Ovary (tissue), 9 donors: ENCODE results near the gene NLGN1. TPM values are rescaled to one million over a fixed set of nuclear protein-coding genes. Genes with fewer than 3 reads are reported as not detected.

Experiments
- DNase-seq, 5 donors: peaks; one replicate each; pipeline ENCODE4 v3.0.0-alpha.2; 2019 to 2020
- H3K27ac ChIP-seq, 2 donors: fragments of 200-600 bp; one replicate each; pipeline versions ENCODE4 v1.5.1 to v1.8.0; 2019 to 2022
- H3K27me3 ChIP-seq: fragments of 200-600 bp; one replicate; pipeline ENCODE4 v1.8.0; 2022
- H3K36me3 ChIP-seq: fragments of 200-600 bp; sonication (generic); one replicate; pipeline ENCODE4 v1.5.1; 2019
- H3K4me1 ChIP-seq: one replicate; pipeline ENCODE4 v1.8.1; 2013; ENCODE audit warnings: mild to moderate bottlenecking, moderate library complexity; ENCODE audit not compliant: insufficient read depth
- H3K4me3 ChIP-seq: fragments of 200-600 bp; sonication (generic); one replicate; pipeline ENCODE4 v1.5.1; 2017
- H3K9me3 ChIP-seq, 2 donors: fragments of 200-600 bp in 1 of 2; sonication (generic) in 1 of 2; one replicate each; pipeline versions ENCODE4 v1.5.1 to v1.8.1; 2013 to 2019; ENCODE audit warnings: mild to moderate bottlenecking in 1 of 2, moderate library complexity in 1 of 2
- CTCF ChIP-seq, 3 donors: fragments of 450-650 bp in 2 of 3; fragments of 200-600 bp in 1 of 3; IDR thresholded peaks; one replicate each; pipeline versions ENCODE4 v1.5.1 to v1.8.0; 2016 to 2022; ENCODE audit warnings: antibody characterized with exemption in 3 of 3, mild to moderate bottlenecking in 1 of 3
- EP300 ChIP-seq: sonication (generic); formaldehyde crosslinking; IDR thresholded peaks from one replicate; pipeline ENCODE4 v1.6.1; 2017; ENCODE audit warnings: antibody characterized with exemption
- POLR2A ChIP-seq: fragments of 450-650 bp; IDR thresholded peaks from one replicate; pipeline ENCODE4 v1.6.1; 2017; ENCODE audit warnings: antibody characterized with exemption, mild to moderate bottlenecking, moderate library complexity
- WGBS, 3 donors: extraction: QIAGEN DNeasy Blood & Tissue Kit in 1 of 3; methylation state at CpG; one replicate each; pipeline versions ENCODE4 v1.1.5 to v1.1.7; 2013 to 2017; 5-methylcytosine and 5-hydroxymethylcytosine counted together
- intact Hi-C, 4 donors: fragments of 100-400 bp; cut with DNase I; formaldehyde crosslinking; loops; one replicate each; pipeline versions ENCODE4 v1.11.0 to v1.15.1; 2022 to 2023
- polyA plus RNA-seq, 2 donors: library from polyadenylated mRNA; stranded (reverse); fragments of 200-250 nt in 1 of 2; fragments of 350-450 nt in 1 of 2; fragmentation: Illumina TruSeq in 1 of 2; extraction: RNeasy Lipid Tissue Mini Kit (QIAGEN cat#74804) in 1 of 2; gene quantifications; one replicate each; pipeline ENCODE4 v1.2.3, GENCODE V29; 2013 to 2014
- total RNA-seq, 7 donors: library from RNA; depleted of rRNA in 2 of 7; stranded (reverse); fragments of >200 nt in 2 of 7; fragmentation: NEBNext Ultra II Directional in 3 of 7; extraction: Animal tissue kit (Norgen Biotek cat#: 25700) in 3 of 7; gene quantifications; one replicate each; pipeline versions ENCODE4 v1.1.0 to v1.2.4, GENCODE V29; 2016 to 2023
- donor health status: DM: no; HTN: no; CAD: no; lungs with moderate emphysema.
- donor health status: DM: no; HTN: no; CAD: no.
- donor health status: Bipolar disorder and iron deficiency.
- donor health status: DM: yes; HTN: yes; CAD: no.
- donor health status: DM: no; HTN: no; CAD: no.
- donor health status: DM: yes; HTN: yes; CAD: no.

NLGN1 gene
- total and polyA plus RNA-seq, 9 donors = 1.2 to 7.7 (median 4.6) TPM

- intact Hi-C loops = no loop called here
- no peaks in the 10 kb centered on the region for H3K4me1 ChIP-seq
- no peaks in the 10 kb centered on the region for H3K36me3 ChIP-seq
- H3K4me3 ChIP-seq = no peak overlapping the region
- TF ChIP-seq CTCF (IDR thresholded peaks at IDR 0.05) = no peak
- TF ChIP-seq EP300 = no peak
- TF ChIP-seq POLR2A = no peak
- no peaks in the 10 kb centered on the region for H3K9me3 ChIP-seq
- WGBS, 3 donors = 86 to 95% (median 93%) methylated on average over 1 of the region's 1 CpG
- H3K27me3 ChIP-seq = no peaks in the 10 kb centered on the region
- no peak overlapping the region for H3K27ac ChIP-seq
- no peak for DNase-seq
Measured at GRCh38 chr3:173905381-173905780, 507.8 kb downstream of the NLGN1 start.

GRCh38 chr3:173911446-173911845 lies 513.9 kb downstream of the NLGN1 start:
- 81 to 88% (median 82%) methylated on average over 3 of the region's 3 CpGs for WGBS, 3 donors
- intact Hi-C loops = no loop called here
- Histone ChIP-seq H3K4me1 (peaks cover 2% of the 10 kb centered on the region), H3K27ac (no peak overlapping the region), H3K4me3 (no peak overlapping the region), H3K27me3 (no peaks in the 10 kb centered on the region), H3K9me3 (no peaks in the 10 kb centered on the region), H3K36me3 (no peaks in the 10 kb centered on the region)
- TF ChIP-seq CTCF (IDR thresholded peaks at IDR 0.05) = no peak
- no peak for TF ChIP-seq POLR2A
- no peak for TF ChIP-seq EP300
- DNase-seq = no peak

GRCh38 chr3:173912126-173912525 lies 514.6 kb downstream of the NLGN1 start:
- no peaks in the 10 kb centered on the region for H3K9me3 ChIP-seq
- no peak overlapping the region for H3K4me3 ChIP-seq
- intact Hi-C loops = no loop called here
- TF ChIP-seq CTCF (IDR thresholded peaks at IDR 0.05) (no peak), EP300 (no peak), POLR2A (no peak)
- WGBS, 3 donors = 87 to 94% (median 93%) methylated on average over 4 of the region's 4 CpGs
- H3K27ac ChIP-seq = no peak overlapping the region
- no peak for DNase-seq
- H3K4me1 ChIP-seq = peaks cover 2% of the 10 kb centered on the region
- no peaks in the 10 kb centered on the region for H3K27me3 ChIP-seq
- H3K36me3 ChIP-seq = no peaks in the 10 kb centered on the region

- Histone ChIP-seq H3K4me1 (peaks cover 2% of the 10 kb centered on the region), H3K9me3 (no peaks in the 10 kb centered on the region), H3K27ac (no peak overlapping the region), H3K4me3 (no peak overlapping the region), H3K36me3 (no peaks in the 10 kb centered on the region), H3K27me3 (no peaks in the 10 kb centered on the region)
- 3 to 6% (median 5%) methylated on average over 2 of the region's 2 CpGs for WGBS, 3 donors
- TF ChIP-seq POLR2A = no peak
- TF ChIP-seq EP300 = no peak
- no peak for TF ChIP-seq CTCF (IDR thresholded peaks at IDR 0.05)
- intact Hi-C loops = no loop called here
- DNase-seq = no peak
Measured at GRCh38 chr3:173913397-173913796, 515.9 kb downstream of the NLGN1 start.

- TF ChIP-seq EP300 (no peak), POLR2A (no peak), CTCF (IDR thresholded peaks at IDR 0.05) (no peak)
- intact Hi-C loops = no loop called here
- no peaks in the 10 kb centered on the region for H3K9me3 ChIP-seq
- 85 to 97% (median 93%) methylated on average over 1 of the region's 1 CpG for WGBS, 3 donors
- no peak overlapping the region for H3K27ac ChIP-seq
- H3K36me3 ChIP-seq = no peaks in the 10 kb centered on the region
- H3K4me1 ChIP-seq = peaks cover 2% of the 10 kb centered on the region
- H3K4me3 ChIP-seq = no peak overlapping the region
- no peak for DNase-seq
- H3K27me3 ChIP-seq = no peaks in the 10 kb centered on the region
Measured at GRCh38 chr3:173913974-173914421, 516.5 kb downstream of the NLGN1 start.
